GM06990 (cell line): Measurements from ENCODE around the gene SEC22A.

Experiments used
- DNase-seq: peaks from one replicate; pipeline ENCODE4 v3.0.0-alpha.2; 2011; ENCODE audit not compliant: insufficient read length; ENCODE audit errors: extremely low read depth
- H3K27me3 ChIP-seq: replicated peaks from 2 replicates; pipeline ENCODE4 v1.6.0; 2011; ENCODE audit warnings: low read length; ENCODE audit not compliant: control insufficient read depth, insufficient read depth
- H3K36me3 ChIP-seq: 2 replicates; pipeline ENCODE4 v1.5.1; 2011; ENCODE audit warnings: low read length; ENCODE audit not compliant: control insufficient read depth, insufficient read depth
- H3K4me3 ChIP-seq: replicated peaks from 2 replicates; pipeline ENCODE4 v1.5.1; 2011; ENCODE audit warnings: low read depth, mild to moderate bottlenecking, control low read depth, low read length
- CTCF ChIP-seq: IDR thresholded peaks from 2 replicates; pipeline ENCODE4 v1.5.1; 2011; ENCODE audit warnings: low read length, control low read depth, mild to moderate bottlenecking, inconsistent platforms; ENCODE audit not compliant: insufficient read depth, poor library complexity, severe bottlenecking

Gene SEC22A

GRCh38 chr3:123276346-123277006, 74.7 kb downstream of the SEC22A start:
- DNase-seq = no peak
- TF ChIP-seq CTCF = no peak
- H3K36me3 ChIP-seq = no peaks in the 10 kb centered on the region
- no peaks in the 10 kb centered on the region for H3K27me3 ChIP-seq
- no peak overlapping the region for H3K4me3 ChIP-seq

- no peak overlapping the region for H3K4me3 ChIP-seq
- DNase-seq = no peak
- no peaks in the 10 kb centered on the region for H3K36me3 ChIP-seq
- TF ChIP-seq CTCF = no peak
- no peaks in the 10 kb centered on the region for H3K27me3 ChIP-seq
Measured at GRCh38 chr3:123277106-123277505, 75.4 kb downstream of the SEC22A start.

- H3K4me3 ChIP-seq = no peak overlapping the region
- no peak for DNase-seq
- no peak for TF ChIP-seq CTCF
- H3K36me3 ChIP-seq = no peaks in the 10 kb centered on the region
- H3K27me3 ChIP-seq = no peaks in the 10 kb centered on the region
Measured at GRCh38 chr3:123278446-123278845, 76.7 kb downstream of the SEC22A start.

DNA sequence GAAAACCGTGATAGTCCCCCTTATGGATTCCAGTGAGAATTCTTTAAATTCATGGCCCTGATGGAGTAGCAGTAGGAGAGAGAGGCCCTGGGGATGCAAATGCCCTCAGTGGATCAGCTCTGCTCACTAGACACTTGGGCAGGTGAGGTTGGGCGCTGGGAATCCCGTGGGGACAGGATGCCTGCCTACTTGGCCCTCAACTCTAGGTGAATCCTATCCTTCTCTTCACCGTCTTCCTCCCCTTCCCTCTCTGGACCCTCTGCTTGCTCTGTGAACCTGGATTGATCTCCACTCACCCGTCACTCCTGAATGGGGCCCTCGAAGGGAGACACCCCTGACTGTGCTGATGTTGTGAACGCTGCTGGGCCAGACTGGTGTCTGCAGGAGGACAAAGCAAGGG, 77.4 kb downstream of the SEC22A start:
- DNase-seq = no peak
- H3K36me3 ChIP-seq = no peaks in the 10 kb centered on the region
- no peak overlapping the region for H3K4me3 ChIP-seq
- H3K27me3 ChIP-seq = no peaks in the 10 kb centered on the region
- TF ChIP-seq CTCF = no peak

DNA sequence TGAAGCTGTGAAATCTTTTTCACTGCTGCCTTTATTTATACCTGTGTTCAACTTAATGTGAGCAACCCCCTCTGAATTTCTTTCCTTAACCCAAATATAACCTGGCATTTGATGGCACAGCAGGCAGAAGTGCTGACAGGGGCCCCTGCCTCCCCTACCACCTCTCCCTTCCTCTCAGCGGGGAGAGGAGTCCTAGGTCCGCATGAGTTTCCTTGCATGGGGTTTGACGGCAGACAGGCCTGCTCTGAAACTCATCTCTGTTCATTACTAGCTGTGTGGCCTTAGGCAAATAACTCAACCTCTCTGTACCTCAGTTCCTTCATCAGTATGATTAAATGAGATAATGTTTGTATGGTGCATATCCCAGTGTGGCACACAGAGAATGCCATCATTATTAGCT, 79.7 kb downstream of the SEC22A start:
- DNase-seq = no peak

More for the DNA sequence above, 79.7 kb downstream of the SEC22A start:
- Histone ChIP-seq H3K4me3 (no peak overlapping the region), H3K27me3 (no peaks in the 10 kb centered on the region), H3K36me3 (no peaks in the 10 kb centered on the region)
- TF ChIP-seq CTCF = no peak
